Stimulated activated naive B cell treated with anti-CD40 and anti-IgM and Interleukin-4, amounts not matched to agents 10 μg/mL and 1 μg/mL and 100 μg/mL, for 72 hours (primary cell): ENCODE results near the gene CCR5.
A peak's percentile ranks its signal among the peaks of the same experiment; 100 is the strongest.

Experiments
- ATAC-seq, 2 donors: fragments of 150-1000 bp; cut with Tn5 transposase; replicated peaks; 2 replicates each; pipeline ENCODE4 v1.10.0; 2021; ENCODE audit warnings: moderate library complexity in 1 of 2
- DNase-seq: peaks from one replicate; pipeline ENCODE4 v3.0.0; 2021
- H3K27ac Mint-ChIP-seq: one replicate; pipeline ENCODE4 v1.8.0; 2022; ENCODE audit warnings: mild to moderate bottlenecking, mixed read lengths
- H3K27me3 Mint-ChIP-seq, 2 donors: one replicate each; pipeline ENCODE4 v1.8.0; 2022; ENCODE audit warnings: mixed read lengths in 2 of 2
- H3K36me3 Mint-ChIP-seq, 2 donors: one replicate each; pipeline ENCODE4 v1.8.0; 2022; ENCODE audit warnings: mixed read lengths in 2 of 2, mild to moderate bottlenecking in 1 of 2
- H3K4me1 Mint-ChIP-seq, 2 donors: one replicate each; pipeline ENCODE4 v1.8.0; 2022; ENCODE audit warnings: mixed read lengths in 2 of 2, mild to moderate bottlenecking in 1 of 2
- H3K4me3 Mint-ChIP-seq, 2 donors: one replicate each; pipeline ENCODE4 v1.8.0; 2022; ENCODE audit warnings: mild to moderate bottlenecking in 2 of 2, mixed read lengths in 2 of 2, moderate library complexity in 1 of 2
- H3K9me3 Mint-ChIP-seq, 2 donors: one replicate each; pipeline ENCODE4 v1.8.0; 2022; ENCODE audit warnings: mixed read lengths in 2 of 2, mild to moderate bottlenecking in 1 of 2

The CCR5 gene

GRCh38 chr3:46367811-46368210 lies 2.9 kb upstream of the CCR5 start:
- Mint-ChIP-seq H3K4me1 (peaks cover 7 to 26% of the 10 kb centered on the region in 2 donors), H3K27ac (no peak overlapping the region), H3K36me3 (no peaks in the 10 kb centered on the region), H3K4me3 (no peak overlapping the region), H3K27me3 (peaks cover 0 to under 1% of the 10 kb centered on the region in 2 donors), H3K9me3 (no peaks in the 10 kb centered on the region)
- no peak for ATAC-seq
- DNase-seq: no peak

DNA sequence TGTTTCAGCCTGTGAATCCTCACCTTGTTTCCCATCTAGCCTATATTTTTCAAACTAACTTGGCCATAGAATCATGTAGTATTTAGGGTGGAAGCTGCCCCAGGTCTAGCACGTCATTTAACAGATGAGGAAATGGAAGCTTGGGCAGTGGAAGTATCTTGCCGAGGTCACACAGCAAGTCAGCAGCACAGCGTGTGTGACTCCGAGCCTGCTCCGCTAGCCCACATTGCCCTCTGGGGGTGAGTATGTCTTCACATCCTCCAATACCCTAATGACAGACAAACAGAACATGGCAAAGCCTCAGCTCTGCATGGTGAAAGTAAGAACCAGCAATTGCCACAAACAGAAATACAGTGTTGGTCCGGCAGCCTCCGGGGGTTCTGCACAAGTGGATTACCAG lies 2.2 kb upstream of the CCR5 start:
- no peaks in the 10 kb centered on the region for H3K36me3 Mint-ChIP-seq
- H3K9me3 Mint-ChIP-seq: no peaks in the 10 kb centered on the region
- ATAC-seq: peak; percentile 91 to 92
- H3K27me3 Mint-ChIP-seq: peaks cover 6 to 7% of the 10 kb centered on the region in 2 donors
- DNase-seq: peak; percentile 50
- no peak overlapping the region for H3K4me3 Mint-ChIP-seq
- H3K27ac Mint-ChIP-seq: no peak overlapping the region
- peaks cover 7 to 26% of the 10 kb centered on the region in 2 donors for H3K4me1 Mint-ChIP-seq

GRCh38 chr3:46369151-46369550 lies 1.6 kb upstream of the CCR5 start:
- Mint-ChIP-seq H3K27ac (no peak overlapping the region), H3K4me3 (no peak overlapping the region), H3K9me3 (no peaks in the 10 kb centered on the region), H3K4me1 (peaks cover 7 to 26% of the 10 kb centered on the region in 2 donors), H3K36me3 (no peaks in the 10 kb centered on the region), H3K27me3 (peaks cover 6 to 8% of the 10 kb centered on the region in 2 donors)
- ATAC-seq (no peak), DNase-seq (no peak)

DNA sequence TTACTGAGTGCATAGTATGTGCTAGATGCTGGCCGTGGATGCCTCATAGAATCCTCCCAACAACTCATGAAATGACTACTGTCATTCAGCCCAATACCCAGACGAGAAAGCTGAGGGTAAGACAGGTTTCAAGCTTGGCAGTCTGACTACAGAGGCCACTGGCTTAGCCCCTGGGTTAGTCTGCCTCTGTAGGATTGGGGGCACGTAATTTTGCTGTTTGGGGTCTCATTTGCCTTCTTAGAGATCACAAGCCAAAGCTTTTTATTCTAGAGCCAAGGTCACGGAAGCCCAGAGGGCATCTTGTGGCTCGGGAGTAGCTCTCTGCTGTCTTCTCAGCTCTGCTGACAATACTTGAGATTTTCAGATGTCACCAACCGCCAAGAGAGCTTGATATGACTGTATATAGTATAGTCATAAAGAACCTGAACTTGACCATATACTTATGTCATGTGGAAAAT lies 1.0 kb upstream of the CCR5 start:
- ATAC-seq (peak; percentile 60 to 73), DNase-seq (no peak)
- H3K4me3 Mint-ChIP-seq: no peak overlapping the region
- H3K9me3 Mint-ChIP-seq: no peaks in the 10 kb centered on the region
- H3K36me3 Mint-ChIP-seq: no peaks in the 10 kb centered on the region
- no peak overlapping the region for H3K27ac Mint-ChIP-seq
- peaks cover 11 to 13% of the 10 kb centered on the region in 2 donors for H3K27me3 Mint-ChIP-seq
- peaks cover 7 to 26% of the 10 kb centered on the region in 2 donors for H3K4me1 Mint-ChIP-seq

DNA sequence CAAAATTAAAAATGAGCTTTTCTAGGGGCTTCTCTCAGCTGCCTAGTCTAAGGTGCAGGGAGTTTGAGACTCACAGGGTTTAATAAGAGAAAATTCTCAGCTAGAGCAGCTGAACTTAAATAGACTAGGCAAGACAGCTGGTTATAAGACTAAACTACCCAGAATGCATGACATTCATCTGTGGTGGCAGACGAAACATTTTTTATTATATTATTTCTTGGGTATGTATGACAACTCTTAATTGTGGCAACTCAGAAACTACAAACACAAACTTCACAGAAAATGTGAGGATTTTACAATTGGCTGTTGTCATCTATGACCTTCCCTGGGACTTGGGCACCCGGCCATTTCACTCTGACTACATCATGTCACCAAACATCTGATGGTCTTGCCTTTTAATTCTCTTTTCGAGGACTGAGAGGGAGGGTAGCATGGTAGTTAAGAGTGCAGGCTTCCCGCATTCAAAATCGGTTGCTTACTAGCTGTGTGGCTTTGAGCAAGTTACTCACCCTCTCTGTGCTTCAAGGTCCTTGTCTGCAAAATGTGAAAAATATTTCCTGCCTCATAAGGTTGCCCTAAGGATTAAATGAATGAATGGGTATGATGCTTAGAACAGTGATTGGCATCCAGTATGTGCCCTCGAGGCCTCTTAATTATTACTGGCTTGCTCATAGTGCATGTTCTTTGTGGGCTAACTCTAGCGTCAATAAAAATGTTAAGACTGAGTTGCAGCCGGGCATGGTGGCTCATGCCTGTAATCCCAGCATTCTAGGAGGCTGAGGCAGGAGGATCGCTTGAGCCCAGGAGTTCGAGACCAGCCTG lies 984 bp downstream of the CCR5 start:
- Mint-ChIP-seq H3K27me3 (peaks cover 14 to 17% of the 10 kb centered on the region in 2 donors), H3K27ac (no peak overlapping the region), H3K4me1 (peaks cover 3 to 20% of the 10 kb centered on the region in 2 donors), H3K9me3 (no peaks in the 10 kb centered on the region), H3K36me3 (no peaks in the 10 kb centered on the region), H3K4me3 (no peak overlapping the region)
- DNase-seq: no peak
- no peak for ATAC-seq

- H3K36me3 Mint-ChIP-seq: no peaks in the 10 kb centered on the region
- DNase-seq: no peak
Observed at GRCh38 chr3:46372492-46373359, 2.0 kb downstream of the CCR5 start.

GRCh38 chr3:46374755-46375154 lies 4.0 kb downstream of the CCR5 start:
- ATAC-seq (no peak), DNase-seq (no peak)
- H3K27ac Mint-ChIP-seq: no peak overlapping the region

More at GRCh38 chr3:46372492-46373359, 2.0 kb downstream of the CCR5 start:
- H3K4me3 Mint-ChIP-seq: no peak overlapping the region
- H3K9me3 Mint-ChIP-seq: no peaks in the 10 kb centered on the region
- peaks cover 14 to 17% of the 10 kb centered on the region in 2 donors for H3K27me3 Mint-ChIP-seq
- no peak for ATAC-seq
- peaks cover 3 to 18% of the 10 kb centered on the region in 2 donors for H3K4me1 Mint-ChIP-seq
- H3K27ac Mint-ChIP-seq: no peak overlapping the region

GRCh38 chr3:46375218-46375617 lies 4.5 kb downstream of the CCR5 start:
- Mint-ChIP-seq H3K27ac (no peak overlapping the region), H3K4me1 (peaks cover 7 to 10% of the 10 kb centered on the region in 2 donors), H3K9me3 (no peaks in the 10 kb centered on the region), H3K36me3 (no peaks in the 10 kb centered on the region), H3K27me3 (peaks cover 14 to 22% of the 10 kb centered on the region in 2 donors), H3K4me3 (no peak overlapping the region)
- no peak for ATAC-seq
- no peak for DNase-seq

More at GRCh38 chr3:46374755-46375154, 4.0 kb downstream of the CCR5 start:
- Mint-ChIP-seq H3K4me3 (no peak overlapping the region), H3K4me1 (peaks cover 5 to 9% of the 10 kb centered on the region in 2 donors), H3K9me3 (no peaks in the 10 kb centered on the region), H3K27me3 (peaks cover 14 to 22% of the 10 kb centered on the region in 2 donors), H3K36me3 (no peaks in the 10 kb centered on the region)

GRCh38 chr3:46375814-46376213 lies 5.1 kb downstream of the CCR5 start:
- Mint-ChIP-seq H3K4me3 (no peak overlapping the region), H3K27me3 (peaks cover 14 to 22% of the 10 kb centered on the region in 2 donors), H3K9me3 (no peaks in the 10 kb centered on the region), H3K27ac (no peak overlapping the region), H3K36me3 (no peaks in the 10 kb centered on the region), H3K4me1 (peaks cover 11 to 16% of the 10 kb centered on the region in 2 donors)
- DNase-seq (no peak), ATAC-seq (no peak)

GRCh38 chr3:46378426-46378942 lies 7.7 kb downstream of the CCR5 start:
- DNase-seq (peak; percentile 36), ATAC-seq (peak; percentile 72 to 79)
- peak overlapping the region; percentile 2 for H3K27ac Mint-ChIP-seq
- no peaks in the 10 kb centered on the region for H3K36me3 Mint-ChIP-seq
- H3K9me3 Mint-ChIP-seq: no peaks in the 10 kb centered on the region
- no peak overlapping the region for H3K4me3 Mint-ChIP-seq
- peaks cover 20 to 29% of the 10 kb centered on the region in 2 donors for H3K4me1 Mint-ChIP-seq
- peaks cover 8 to 16% of the 10 kb centered on the region in 2 donors for H3K27me3 Mint-ChIP-seq

DNA sequence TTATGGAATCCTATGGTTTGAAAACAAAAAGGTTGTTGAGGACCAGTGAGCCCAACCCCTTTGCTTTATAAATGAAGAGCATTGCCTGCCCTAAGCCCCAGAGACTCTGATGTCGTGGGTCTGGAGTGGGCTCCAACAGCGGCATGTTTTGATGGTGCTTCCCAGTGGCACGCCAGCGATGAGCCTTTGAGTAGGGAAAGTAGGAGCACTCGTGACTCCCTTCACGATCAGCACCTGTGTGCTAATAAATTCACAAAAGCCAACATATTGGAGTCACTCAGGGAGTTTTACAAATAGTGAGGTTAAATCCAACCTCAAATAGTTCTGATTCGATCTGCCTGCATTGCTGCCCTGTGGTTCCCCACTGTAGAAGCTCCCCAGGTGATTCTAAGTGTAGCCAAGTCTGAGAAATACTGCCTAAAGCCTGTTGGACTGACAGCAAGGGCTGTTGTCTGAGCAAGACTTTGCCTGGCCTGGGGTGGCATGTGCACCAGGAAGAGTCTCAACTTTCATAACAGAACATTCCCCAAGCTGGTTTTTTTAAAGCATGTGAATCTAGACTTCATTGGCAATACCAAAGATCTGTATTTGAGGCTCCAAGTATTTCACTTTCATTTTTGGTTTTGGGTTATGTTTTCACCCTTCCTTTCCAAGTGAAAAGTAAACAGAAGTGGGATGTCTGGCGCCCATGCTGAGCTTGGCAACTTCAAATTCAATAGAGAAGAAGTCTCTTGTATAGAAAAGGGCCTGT lies 9.9 kb downstream of the CCR5 start:
- H3K36me3 Mint-ChIP-seq: no peaks in the 10 kb centered on the region
- no peak overlapping the region for H3K4me3 Mint-ChIP-seq
- peaks cover 0 to 5% of the 10 kb centered on the region in 2 donors for H3K27me3 Mint-ChIP-seq
- no peaks in the 10 kb centered on the region for H3K9me3 Mint-ChIP-seq
- peaks cover 31 to 45% of the 10 kb centered on the region in 2 donors for H3K4me1 Mint-ChIP-seq
- no peak for DNase-seq
- ATAC-seq: no peak
- H3K27ac Mint-ChIP-seq: peak overlapping the region; percentile 31

DNA sequence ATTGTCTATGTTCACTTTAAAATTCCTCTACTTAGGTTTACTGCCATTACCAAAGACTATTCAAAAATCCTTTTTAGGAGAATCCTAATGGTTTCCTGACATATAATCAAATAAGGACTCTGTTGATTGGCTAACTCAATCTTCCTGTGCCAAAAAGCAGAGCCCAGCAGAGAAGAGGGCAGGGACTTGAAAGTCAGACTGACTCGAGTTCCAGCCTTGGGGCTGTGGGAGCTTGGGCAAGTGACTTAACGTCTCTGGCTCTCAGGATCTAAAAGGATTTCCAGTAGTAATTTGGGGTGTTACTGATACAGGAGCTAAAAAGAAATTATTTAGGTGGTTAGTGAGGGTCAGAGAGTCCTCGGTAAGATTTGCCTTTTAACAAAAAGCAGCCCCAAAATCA lies 10.9 kb downstream of the CCR5 start:
- H3K36me3 Mint-ChIP-seq: no peaks in the 10 kb centered on the region

DNA sequence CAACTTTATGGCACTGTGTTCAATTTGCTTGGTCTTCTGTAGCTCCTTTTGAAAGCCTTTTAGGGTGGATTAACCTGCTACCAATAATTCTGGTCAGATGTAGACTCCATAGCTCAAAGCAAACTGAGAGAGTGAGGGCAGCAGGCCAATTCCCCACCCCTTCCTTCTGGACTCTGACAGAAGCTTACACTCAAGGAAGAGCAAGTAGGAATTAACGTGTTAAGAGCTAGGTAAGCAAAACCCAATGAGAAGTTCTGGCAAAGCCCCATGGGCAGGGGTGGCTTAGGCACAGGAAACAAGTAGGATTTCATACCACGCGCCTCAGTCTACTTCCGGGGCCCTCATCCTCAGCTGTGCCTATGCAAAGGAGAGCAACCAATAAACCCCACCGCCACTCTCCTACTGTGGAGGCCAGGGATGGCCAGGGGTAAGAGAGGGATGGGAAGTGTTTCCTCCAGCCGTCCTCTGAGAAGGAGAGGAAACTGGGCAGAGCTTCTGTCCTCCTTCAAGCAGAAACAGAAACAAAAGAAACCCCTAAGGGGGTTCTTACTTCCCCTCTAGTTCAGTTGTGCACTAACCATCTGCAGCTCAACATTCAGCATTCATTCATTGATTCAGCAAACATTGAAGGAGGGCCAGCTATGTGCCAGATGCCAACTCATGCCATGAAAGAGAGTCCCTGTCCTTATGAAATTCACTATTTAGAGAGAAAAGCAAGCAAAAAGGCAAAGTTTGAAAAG lies 12.6 kb downstream of the CCR5 start:
- no peak for DNase-seq
- peak; percentile 72 to 77 for ATAC-seq
- Mint-ChIP-seq H3K4me1 (peaks cover 33 to 49% of the 10 kb centered on the region in 2 donors), H3K36me3 (no peaks in the 10 kb centered on the region), H3K27me3 (peaks cover 0 to 1% of the 10 kb centered on the region in 2 donors), H3K27ac (peak overlapping the region; percentile 78), H3K4me3 (peak overlapping the region in 1 of 2 donors; percentile 39), H3K9me3 (no peaks in the 10 kb centered on the region)

More for the DNA sequence above, 10.9 kb downstream of the CCR5 start:
- Mint-ChIP-seq H3K27ac (no peak overlapping the region), H3K27me3 (peaks cover 0 to 5% of the 10 kb centered on the region in 2 donors), H3K4me3 (no peak overlapping the region), H3K9me3 (no peaks in the 10 kb centered on the region), H3K4me1 (peaks cover 35 to 53% of the 10 kb centered on the region in 2 donors)
- DNase-seq (no peak), ATAC-seq (no peak)
